Stimulated activated CD4-positive, alpha-beta T cell treated with anti-CD3 and anti-CD28 coated beads, Interleukin-4, amount 100 ng/mL, for 1 hour (primary cell): Measurements from ENCODE around the gene SNED1.

Source experiments
- DNase-seq: peaks from one replicate; pipeline ENCODE4 v3.0.0-alpha.2; 2020

Gene SNED1

DNA sequence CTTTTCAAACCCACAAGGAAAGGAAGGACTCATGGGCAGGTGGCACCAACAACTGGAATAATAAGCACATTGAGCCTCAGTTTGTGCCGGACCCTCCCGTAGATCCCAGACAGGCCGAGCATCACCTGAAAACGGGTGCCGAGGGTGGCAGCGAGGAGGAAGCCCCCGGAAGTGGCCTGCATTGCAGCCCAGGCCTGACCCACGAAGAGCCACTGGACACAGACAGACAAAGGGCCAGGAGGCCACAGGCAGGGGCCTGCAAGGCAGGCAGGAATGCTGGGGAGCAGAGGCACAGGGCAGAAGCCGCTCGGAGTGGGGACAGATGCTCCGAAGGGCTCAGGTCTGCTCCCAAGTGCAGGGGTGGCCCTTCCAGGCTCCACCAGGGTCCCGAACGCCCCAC lies 71.9 kb downstream of the SNED1 start:
- no peak for DNase-seq

DNA sequence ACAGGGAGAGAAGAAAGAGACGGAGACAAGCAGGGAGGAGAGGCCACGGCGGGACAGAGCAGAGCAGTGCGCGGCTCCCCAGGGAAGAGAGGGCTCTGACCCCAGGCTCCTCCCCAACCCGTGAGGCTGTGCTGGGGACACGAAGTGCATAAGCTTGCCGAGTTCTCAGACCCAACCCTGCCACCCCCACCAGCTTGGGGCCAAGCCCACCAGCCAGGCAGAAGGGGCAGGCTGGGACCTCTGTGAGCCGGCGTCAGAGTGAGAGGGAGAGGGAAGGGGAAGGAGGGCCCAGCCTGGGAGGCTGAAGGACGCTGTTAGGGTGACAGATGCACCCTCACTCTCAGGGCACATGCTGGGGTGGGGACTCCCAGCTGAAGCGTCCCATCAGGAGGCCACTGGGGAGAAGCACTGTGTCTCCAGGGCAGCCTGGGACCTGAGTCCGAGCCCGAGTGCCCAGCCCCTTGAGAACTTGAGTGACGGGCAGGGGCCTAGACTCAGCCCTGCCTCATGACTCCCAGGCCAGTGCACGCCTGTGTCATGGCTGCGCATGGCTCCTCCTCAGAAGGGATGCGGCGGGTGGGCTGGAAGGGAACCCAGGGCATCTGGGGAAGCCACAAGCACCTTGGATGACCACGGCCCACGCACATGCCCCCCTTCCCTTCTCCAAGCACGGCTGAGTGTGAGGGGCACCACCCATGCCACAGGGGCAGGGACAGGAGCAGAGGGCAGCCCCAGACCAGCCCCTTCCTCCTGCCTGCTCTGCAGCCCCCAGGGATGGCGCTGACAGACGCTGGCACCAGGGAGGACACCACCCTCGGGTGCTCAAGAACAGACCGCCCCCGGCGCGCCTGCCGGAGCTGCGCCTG lies 72.6 kb downstream of the SNED1 start:
- no peak for DNase-seq

GRCh38 chr2:241071677-241072111 lies 73.3 kb downstream of the SNED1 start:
- DNase-seq: no peak

- DNase-seq: no peak
Observed at GRCh38 chr2:241072151-241072550, 73.7 kb downstream of the SNED1 start.

GRCh38 chr2:241072553-241073165 lies 74.2 kb downstream of the SNED1 start:
- DNase-seq: no peak

DNA sequence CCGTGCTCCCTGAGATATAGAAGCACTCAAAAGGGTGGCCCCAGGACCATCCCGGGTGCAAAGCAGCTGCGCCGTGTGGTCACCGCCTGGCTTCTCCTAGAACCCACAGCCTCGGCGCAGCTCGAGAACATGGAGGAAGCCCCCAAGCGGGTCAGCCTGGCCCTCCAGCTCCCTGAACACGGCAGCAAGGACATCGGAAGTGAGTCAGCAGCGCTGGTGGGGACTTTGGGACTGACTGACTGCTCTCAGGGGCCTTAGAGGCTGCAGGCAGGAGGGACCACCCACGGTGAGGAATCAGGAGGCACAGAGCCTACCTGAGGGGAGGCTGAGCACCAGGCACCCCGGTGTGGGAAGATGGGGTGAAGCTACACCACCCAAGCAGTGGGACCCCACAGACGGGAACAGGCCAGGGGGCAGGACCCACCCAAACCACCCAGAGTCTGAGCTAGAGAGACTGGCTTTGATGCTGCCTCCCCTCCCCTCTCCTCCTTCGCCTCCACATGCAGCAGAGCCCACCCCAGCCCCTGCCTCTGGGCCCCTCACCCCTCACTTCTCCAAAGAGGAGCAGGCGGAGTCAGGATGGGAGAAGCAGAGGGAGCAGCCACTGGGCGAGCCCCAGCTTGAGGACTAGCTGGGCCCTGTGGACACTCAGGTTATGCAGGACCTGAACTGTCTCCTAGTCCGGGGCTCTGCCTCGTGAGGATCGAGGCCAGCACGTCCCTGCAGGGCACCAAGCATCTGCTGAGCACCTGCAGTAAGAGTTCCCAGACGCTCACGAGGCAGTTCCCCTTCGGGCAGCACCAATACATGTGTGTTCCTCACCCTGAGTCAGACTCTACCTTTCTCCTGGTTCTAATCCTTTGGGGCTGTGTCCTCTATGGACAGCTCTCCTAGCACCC lies 75.0 kb downstream of the SNED1 start:
- DNase-seq: no peak

GRCh38 chr2:241074065-241074818 lies 75.8 kb downstream of the SNED1 start:
- no peak for DNase-seq

DNA sequence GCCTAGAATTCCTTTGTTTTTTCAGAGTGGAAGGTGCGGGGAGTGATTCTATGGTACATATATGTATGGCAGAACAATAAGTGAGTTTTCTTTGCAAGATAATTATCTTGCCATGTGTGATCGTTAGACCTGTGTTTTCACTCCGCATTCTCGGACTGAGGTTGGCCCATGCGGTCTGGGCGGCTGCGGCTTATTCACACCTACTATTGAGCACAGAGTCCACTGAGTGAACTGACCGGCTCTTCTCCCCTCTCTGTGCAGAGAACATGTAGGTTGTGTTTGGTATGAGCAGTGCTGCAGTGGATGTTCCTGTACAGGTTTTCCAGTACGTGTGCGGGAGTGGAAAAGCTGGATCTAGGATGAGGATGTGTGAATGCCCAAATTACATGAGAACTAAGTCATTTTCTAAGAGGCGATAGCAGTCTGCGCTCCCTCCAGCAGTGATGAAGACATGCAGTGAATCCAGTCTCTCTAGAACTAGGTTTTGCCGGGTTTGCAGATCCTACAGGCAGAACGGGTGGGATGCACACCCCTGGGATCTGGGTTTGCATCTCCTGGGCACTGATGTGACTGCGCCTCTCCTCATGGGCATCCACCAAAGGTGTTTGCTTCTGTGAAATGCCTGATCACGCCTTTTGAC lies 76.6 kb downstream of the SNED1 start:
- no peak for DNase-seq

GRCh38 chr2:241080405-241081189 lies 82.2 kb downstream of the SNED1 start:
- no peak for DNase-seq

- no peak for DNase-seq
Observed at GRCh38 chr2:241081190-241081642, 82.8 kb downstream of the SNED1 start.

DNA sequence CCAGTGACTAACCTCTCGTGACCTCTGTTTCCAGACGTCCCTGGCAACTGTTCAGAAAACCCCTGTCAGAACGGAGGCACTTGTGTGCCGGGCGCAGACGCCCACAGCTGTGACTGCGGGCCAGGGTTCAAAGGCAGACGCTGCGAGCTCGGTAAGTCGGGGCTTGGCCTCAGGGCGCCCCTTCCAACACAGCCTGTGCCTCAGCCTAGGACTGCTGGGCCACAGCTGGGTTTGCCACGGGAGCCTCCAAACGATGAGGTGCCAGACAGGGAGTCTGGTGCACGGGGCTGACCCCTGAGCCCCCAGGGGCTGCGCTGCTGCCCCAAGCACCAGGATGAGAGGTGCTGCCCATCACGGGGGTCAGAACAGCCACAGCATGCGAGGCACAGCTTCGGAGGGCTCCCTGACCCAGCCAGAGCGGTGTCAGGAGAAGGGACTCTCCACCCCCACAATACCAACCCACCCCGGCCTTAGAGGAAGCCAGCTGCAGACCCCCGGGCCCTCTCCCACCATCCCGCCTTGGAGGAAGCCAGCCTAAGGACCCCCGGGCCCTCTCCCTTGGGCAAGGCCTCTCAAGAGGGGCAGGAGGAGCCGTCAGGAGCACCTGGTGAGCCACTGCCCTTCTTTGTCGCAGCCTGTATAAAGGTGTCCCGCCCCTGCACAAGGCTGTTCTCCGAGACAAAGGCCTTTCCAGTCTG lies 83.4 kb downstream of the SNED1 start:
- DNase-seq: no peak

GRCh38 chr2:241082341-241083090 lies 84.1 kb downstream of the SNED1 start:
- no peak for DNase-seq

DNA sequence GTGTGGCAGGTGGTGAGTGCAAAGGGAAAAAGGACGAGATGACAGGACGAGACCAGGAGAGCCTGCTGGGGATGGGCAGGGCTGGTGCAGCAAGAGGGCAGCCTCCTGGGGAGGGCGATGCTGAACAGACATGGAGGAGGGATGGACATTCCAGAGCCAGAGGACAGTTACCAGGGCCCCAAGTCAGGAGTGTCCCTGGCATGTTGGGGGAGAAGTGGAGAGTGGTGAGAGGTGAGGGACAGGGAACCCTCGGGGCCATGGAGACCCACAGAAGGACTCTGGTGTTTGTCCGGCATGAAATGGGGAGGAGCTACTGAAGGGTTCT lies 84.6 kb downstream of the SNED1 start:
- no peak for DNase-seq

DNA sequence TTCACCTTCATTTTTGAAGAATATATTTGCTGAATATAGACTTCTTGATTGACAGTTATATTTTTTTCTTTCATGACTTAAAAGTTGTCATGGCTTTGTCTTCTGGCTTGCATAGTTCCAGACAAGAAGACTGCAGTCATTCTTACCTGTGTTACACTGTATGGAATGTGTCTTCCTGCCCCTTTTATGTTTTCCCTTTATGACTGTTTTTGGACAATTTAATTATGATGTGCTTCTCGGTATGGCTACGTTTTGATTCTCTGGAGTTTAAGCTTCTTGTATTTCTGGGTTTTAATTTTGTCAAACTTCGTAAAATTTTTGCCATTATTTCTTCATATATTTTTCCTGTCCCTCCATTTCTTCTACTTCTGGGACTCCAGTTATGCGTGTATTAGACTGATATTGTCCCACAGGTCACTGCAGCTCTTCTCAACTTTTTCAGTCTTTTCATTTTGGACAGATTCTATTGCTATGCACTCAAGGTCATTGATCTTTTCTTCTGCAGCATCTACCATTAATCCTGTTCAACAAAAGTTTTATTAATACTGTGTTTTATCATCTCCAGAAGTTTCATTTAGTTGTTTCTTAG lies 86.5 kb downstream of the SNED1 start:
- DNase-seq: no peak

DNA sequence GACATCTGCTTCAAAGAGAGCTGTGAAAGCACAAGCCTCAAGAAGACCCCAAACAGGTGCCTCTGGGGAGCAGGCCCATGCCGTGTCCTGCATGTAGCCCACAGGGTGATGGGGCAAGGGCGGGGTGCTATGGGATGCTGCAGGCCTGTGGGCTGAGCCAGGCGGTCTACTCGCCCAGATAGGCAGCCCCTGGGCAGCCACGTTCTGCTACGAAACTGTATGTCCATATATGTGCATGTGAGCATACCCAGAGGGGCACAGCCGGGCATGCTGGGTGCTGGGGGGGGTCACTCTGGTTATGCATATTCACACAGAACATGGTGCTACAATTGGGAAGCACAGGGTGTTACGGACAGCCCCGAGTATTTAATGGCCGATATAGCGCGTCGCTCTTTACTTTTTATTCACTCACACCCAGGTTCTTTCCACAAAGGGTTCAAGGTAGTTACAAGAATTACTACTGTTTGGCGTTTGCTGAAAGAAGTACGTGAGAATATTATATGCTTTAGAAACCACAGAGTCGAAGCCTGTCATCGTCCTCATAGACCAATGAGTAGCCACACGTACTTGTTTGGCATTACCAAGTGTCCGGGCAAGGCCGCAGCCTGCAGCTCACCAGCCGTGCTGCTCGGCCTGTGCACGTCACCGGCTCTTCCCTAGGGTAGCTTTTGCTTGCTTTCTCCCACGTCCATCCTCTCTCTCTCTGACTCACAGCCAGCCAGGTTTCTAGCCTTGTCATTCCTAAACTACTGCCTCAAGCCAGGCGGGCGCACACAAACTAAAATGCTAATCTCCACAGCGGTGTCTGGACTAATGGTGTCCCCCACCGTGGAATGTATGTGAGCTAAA lies 89.2 kb downstream of the SNED1 start:
- DNase-seq: no peak

GRCh38 chr2:241088376-241088775 lies 90.0 kb downstream of the SNED1 start:
- DNase-seq: no peak

GRCh38 chr2:241088791-241089732 lies 90.6 kb downstream of the SNED1 start:
- no peak for DNase-seq
